Mesothelial cell of epicardium (in vitro differentiated cells): Measurements from ENCODE around the gene DNAJB11. TPM values are rescaled to one million over a fixed set of nuclear protein-coding genes. Genes with fewer than 3 reads are reported as not detected.
"Not testable (repeated sequence)": the region's sequence is repeated elsewhere in the genome, so short reads cannot be mapped to it uniquely, and the experiment has no call there.

Experiments
- DNase-seq, 2 experiments: peaks; one replicate each; pipeline ENCODE4 v3.0.0; 2021; ENCODE audit warnings: low spot score in 2 of 2; ENCODE audit not compliant: unreplicated experiment in 2 of 2
- H3K27ac Mint-ChIP-seq: 2 replicates; pipeline ENCODE4 v1.8.0; 2021; ENCODE audit warnings: mixed read lengths
- H3K27me3 Mint-ChIP-seq: 2 replicates; pipeline ENCODE4 v1.8.0; 2021; ENCODE audit warnings: low read depth, mixed read lengths
- H3K36me3 Mint-ChIP-seq: 2 replicates; pipeline ENCODE4 v1.8.0; 2021; ENCODE audit warnings: mixed read lengths
- H3K4me1 Mint-ChIP-seq: 2 replicates; pipeline ENCODE4 v1.8.0; 2021; ENCODE audit warnings: mixed read lengths
- H3K4me3 Mint-ChIP-seq: 2 replicates; pipeline ENCODE4 v1.8.0; 2021; ENCODE audit warnings: mild to moderate bottlenecking, moderate library complexity, mixed read lengths
- H3K9me3 Mint-ChIP-seq: 2 replicates; pipeline ENCODE4 v1.8.0; 2021; ENCODE audit warnings: mixed read lengths
- total RNA-seq: library from RNA; stranded (reverse); gene quantifications from 3 replicates; pipeline ENCODE4 v1.2.1, GENCODE V29; 2021
- TF ChIP-seq, protein P1 (sequence below): fragments of 200-600 bp; sonication (generic); IDR thresholded peaks from one replicate; pipeline ENCODE4 v1.5.0; 2021; ENCODE audit warnings: antibody characterized with exemption; ENCODE audit not compliant: unreplicated experiment

Gene DNAJB11
- total RNA-seq, 1 donor from 2014 or later: 55.2 TPM

- TF ChIP-seq, protein P1, sequence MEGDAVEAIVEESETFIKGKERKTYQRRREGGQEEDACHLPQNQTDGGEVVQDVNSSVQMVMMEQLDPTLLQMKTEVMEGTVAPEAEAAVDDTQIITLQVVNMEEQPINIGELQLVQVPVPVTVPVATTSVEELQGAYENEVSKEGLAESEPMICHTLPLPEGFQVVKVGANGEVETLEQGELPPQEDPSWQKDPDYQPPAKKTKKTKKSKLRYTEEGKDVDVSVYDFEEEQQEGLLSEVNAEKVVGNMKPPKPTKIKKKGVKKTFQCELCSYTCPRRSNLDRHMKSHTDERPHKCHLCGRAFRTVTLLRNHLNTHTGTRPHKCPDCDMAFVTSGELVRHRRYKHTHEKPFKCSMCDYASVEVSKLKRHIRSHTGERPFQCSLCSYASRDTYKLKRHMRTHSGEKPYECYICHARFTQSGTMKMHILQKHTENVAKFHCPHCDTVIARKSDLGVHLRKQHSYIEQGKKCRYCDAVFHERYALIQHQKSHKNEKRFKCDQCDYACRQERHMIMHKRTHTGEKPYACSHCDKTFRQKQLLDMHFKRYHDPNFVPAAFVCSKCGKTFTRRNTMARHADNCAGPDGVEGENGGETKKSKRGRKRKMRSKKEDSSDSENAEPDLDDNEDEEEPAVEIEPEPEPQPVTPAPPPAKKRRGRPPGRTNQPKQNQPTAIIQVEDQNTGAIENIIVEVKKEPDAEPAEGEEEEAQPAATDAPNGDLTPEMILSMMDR: no peak
- H3K4me3 Mint-ChIP-seq: no peak overlapping the region
- peaks cover 10% of the 10 kb centered on the region for H3K4me1 Mint-ChIP-seq
- no peaks in the 10 kb centered on the region for H3K36me3 Mint-ChIP-seq
- H3K27me3 Mint-ChIP-seq: peaks cover 33% of the 10 kb centered on the region
- H3K9me3 Mint-ChIP-seq: peaks cover 13% of the 10 kb centered on the region
- no peak for DNase-seq
- H3K27ac Mint-ChIP-seq: no peak overlapping the region
These were observed 44.9 kb upstream of the DNAJB11 start for GRCh38 chr3:186525369-186526255.

DNA sequence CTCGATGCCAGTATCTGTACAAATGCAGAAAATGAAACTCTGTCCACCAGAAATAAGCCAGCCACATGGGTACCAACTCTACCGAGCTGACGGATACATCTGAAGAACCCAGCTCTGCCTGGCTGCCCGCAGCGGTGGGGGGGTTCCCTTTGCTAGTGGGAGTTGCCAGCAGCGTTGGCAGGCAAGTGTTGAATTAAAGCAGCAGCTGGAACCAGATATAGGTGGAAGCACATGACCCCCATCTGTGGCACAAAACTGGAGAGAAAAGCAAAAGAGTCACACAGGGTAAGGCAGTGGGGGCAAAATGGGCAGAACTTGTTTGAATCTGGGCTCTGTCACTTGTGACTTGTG lies 44.3 kb upstream of the DNAJB11 start:
- Mint-ChIP-seq H3K4me1 (peaks cover 12% of the 10 kb centered on the region), H3K9me3 (peaks cover 13% of the 10 kb centered on the region), H3K27me3 (peaks cover 33% of the 10 kb centered on the region), H3K27ac (no peak overlapping the region), H3K36me3 (no peaks in the 10 kb centered on the region), H3K4me3 (no peak overlapping the region)
- no peak for DNase-seq
- TF ChIP-seq, protein P1: no peak

DNA sequence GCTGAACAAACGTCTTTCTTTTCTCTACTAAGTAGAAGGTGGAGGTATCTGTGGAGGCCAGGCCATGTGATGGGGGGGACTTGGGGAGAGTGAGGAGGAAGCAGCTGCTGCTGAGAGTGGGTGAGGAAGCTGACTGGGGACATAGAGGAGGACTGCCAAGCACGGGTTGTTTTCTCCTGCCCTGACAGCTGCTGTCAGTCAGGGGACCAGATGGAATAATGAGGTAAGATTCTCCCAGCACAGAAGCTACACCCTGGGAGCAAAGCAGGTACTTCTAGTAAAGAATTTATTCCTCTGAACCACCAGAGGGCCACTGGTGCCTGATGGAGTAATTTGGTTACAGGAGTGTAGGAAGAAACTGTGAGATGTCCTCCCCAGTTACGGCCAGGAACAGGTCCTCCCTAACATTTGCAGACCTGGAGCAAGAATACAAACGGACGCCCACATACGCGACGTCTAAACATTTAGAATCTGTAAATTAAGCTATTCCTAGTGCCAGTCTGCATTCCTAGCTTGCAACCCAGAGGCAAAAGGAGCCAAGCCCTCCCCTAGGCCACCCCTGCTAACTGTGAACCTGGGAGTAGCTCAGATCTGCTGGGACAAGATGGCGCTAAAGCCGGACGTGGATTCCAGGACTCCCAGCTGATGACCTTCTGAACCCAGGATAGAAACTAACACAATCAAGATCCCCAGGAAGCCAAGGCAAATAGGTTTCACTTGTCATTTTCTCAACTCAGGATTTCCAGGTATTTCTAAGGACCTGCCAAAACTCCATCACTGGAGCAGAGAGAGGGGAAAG lies 41.1 kb upstream of the DNAJB11 start:
- Mint-ChIP-seq H3K4me1 (peaks cover 7% of the 10 kb centered on the region), H3K27me3 (peaks cover 30% of the 10 kb centered on the region), H3K27ac (no peak overlapping the region), H3K9me3 (peaks cover 13% of the 10 kb centered on the region), H3K4me3 (no peak overlapping the region), H3K36me3 (no peaks in the 10 kb centered on the region)
- TF ChIP-seq, protein P1: no peak
- no peak for DNase-seq

DNA sequence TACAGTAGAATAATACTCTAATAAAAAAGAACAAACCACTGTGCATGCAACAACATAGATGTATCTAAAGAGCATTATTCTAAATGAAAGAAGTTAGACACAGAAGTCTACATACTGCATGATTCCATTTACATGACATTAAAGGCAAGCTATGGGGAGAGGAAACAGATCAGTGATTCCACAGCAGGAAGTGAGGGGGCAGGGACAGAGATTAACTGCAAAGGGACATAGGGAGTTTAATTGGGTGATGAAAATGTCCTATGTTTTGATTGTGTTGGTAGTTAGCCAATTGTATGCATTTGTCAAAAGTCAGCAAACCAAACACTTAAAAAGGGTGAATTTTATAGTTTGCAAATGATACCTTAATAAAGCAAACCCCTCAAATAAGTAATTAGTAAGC lies 40.1 kb upstream of the DNAJB11 start:
- Mint-ChIP-seq H3K9me3 (peaks cover 13% of the 10 kb centered on the region), H3K27me3 (peaks cover 26% of the 10 kb centered on the region), H3K4me1 (peaks cover 7% of the 10 kb centered on the region), H3K27ac (no peak overlapping the region), H3K36me3 (no peaks in the 10 kb centered on the region), H3K4me3 (no peak overlapping the region)
- no peak for DNase-seq
- TF ChIP-seq, protein P1: no peak

- Mint-ChIP-seq H3K9me3 (peaks cover 13% of the 10 kb centered on the region), H3K27me3 (peaks cover 14% of the 10 kb centered on the region)
- H3K4me3 Mint-ChIP-seq, H3K4me1 Mint-ChIP-seq, H3K27ac Mint-ChIP-seq, DNase-seq, H3K36me3 Mint-ChIP-seq: not testable (repeated sequence)
These were observed 38.8 kb upstream of the DNAJB11 start for GRCh38 chr3:186531694-186532093.

- no peak overlapping the region for H3K27ac Mint-ChIP-seq
- H3K27me3 Mint-ChIP-seq: peaks cover 7% of the 10 kb centered on the region
- H3K4me1 Mint-ChIP-seq: peaks cover 16% of the 10 kb centered on the region
- no peak for DNase-seq
- peaks cover 12% of the 10 kb centered on the region for H3K9me3 Mint-ChIP-seq
- H3K36me3 Mint-ChIP-seq: no peaks in the 10 kb centered on the region
- TF ChIP-seq, protein P1: no peak
- H3K4me3 Mint-ChIP-seq: no peak overlapping the region
These were observed 37.9 kb upstream of the DNAJB11 start for GRCh38 chr3:186532598-186533072.
